Activated CD8-positive, alpha-beta memory T cell treated with anti-CD3 and anti-CD28 coated beads, Interleukin-2, amount 50 U/mL, for 24 hours (primary cell): ENCODE data around the gene SCGB1D1.

Experiments used
- DNase-seq: peaks from one replicate; pipeline ENCODE4 v3.0.0-alpha.2; 2020; ENCODE audit errors: extremely low read depth

Gene SCGB1D1

GRCh38 chr11:62233730-62234129, 43.7 kb downstream of the SCGB1D1 start:
- DNase-seq, result no peak

GRCh38 chr11:62236187-62236586, 46.2 kb downstream of the SCGB1D1 start:
- DNase-seq, result no peak

GRCh38 chr11:62237499-62237898, 47.5 kb downstream of the SCGB1D1 start:
- no peak for DNase-seq

GRCh38 chr11:62238151-62238550, 48.1 kb downstream of the SCGB1D1 start:
- DNase-seq, result no peak

- DNase-seq, result no peak
Measured at GRCh38 chr11:62241095-62241494, 51.1 kb downstream of the SCGB1D1 start.

- no peak for DNase-seq
Measured at GRCh38 chr11:62242021-62242420, 52.0 kb downstream of the SCGB1D1 start, which contains the start of gene SCGB1D2. Gene SCGB1D2 (plus strand): TSS chr11:62242239. CDS start chr11:62242308, 69 bp downstream.
